Omental fat pad (tissue), 4 donors: ENCODE results near the gene HOXB2. TPM values are rescaled to one million over a fixed set of nuclear protein-coding genes. Genes with fewer than 3 reads are reported as not detected.

Source experiments
- ATAC-seq: fragments of 150-250 bp; one replicate; pipeline ENCODE4 v1.9.1; 2016; ENCODE audit warnings: mild to moderate bottlenecking, moderate library complexity; ENCODE audit not compliant: low FRiP score
- DNase-seq: peaks from one replicate; pipeline ENCODE4 v3.0.0-alpha.2; 2019; ENCODE audit warnings: low spot score
- CTCF ChIP-seq, 3 donors: fragments of 450-650 bp; IDR thresholded peaks; one replicate each; pipeline ENCODE4 v1.5.1; 2016 to 2017; ENCODE audit warnings: antibody characterized with exemption in 3 of 3, mild to moderate bottlenecking in 3 of 3, moderate library complexity in 2 of 3
- total RNA-seq, 4 donors: library from RNA; depleted of rRNA; stranded (reverse); fragments of >200 nt; gene quantifications; one replicate each; pipeline ENCODE4 v1.1.0, GENCODE V29; 2016

Gene HOXB2
- total RNA-seq, 4 donors from 2014 or later = 9.7 to 35.2 (median 16.3) TPM

- DNase-seq = no peak
- no peak for ATAC-seq
- TF ChIP-seq CTCF (IDR thresholded peaks at IDR 0.05) = no peak
Measured at GRCh38 chr17:48503747-48504146, 41.2 kb downstream of the HOXB2 start.

GRCh38 chr17:48502901-48503300 is 42.0 kb downstream of the HOXB2 start:
- ATAC-seq (no peak), DNase-seq (no peak)
- TF ChIP-seq CTCF (IDR thresholded peaks at IDR 0.05) = no peak

GRCh38 chr17:48502312-48502711 is 42.6 kb downstream of the HOXB2 start:
- no peak for TF ChIP-seq CTCF (IDR thresholded peaks at IDR 0.05)
- no peak for ATAC-seq
- DNase-seq = no peak

GRCh38 chr17:48500435-48501426 is 44.2 kb downstream of the HOXB2 start:
- no peak for TF ChIP-seq CTCF (IDR thresholded peaks at IDR 0.05)
- DNase-seq (no peak), ATAC-seq (no peak)

GRCh38 chr17:48499735-48500434 is 45.0 kb downstream of the HOXB2 start:
- ATAC-seq = no peak
- no peak for TF ChIP-seq CTCF (IDR thresholded peaks at IDR 0.05)
- no peak for DNase-seq

- no peak for ATAC-seq
- TF ChIP-seq CTCF (IDR thresholded peaks at IDR 0.05) = no peak
- DNase-seq = no peak
Measured at GRCh38 chr17:48499248-48499647, 45.7 kb downstream of the HOXB2 start.
